ENCODE data around the gene ZNF780A.
A peak's percentile ranks its signal among the peaks of the same experiment; 100 is the strongest.
"Not testable (repeated sequence)": the region's sequence is repeated elsewhere in the genome, so short reads cannot be mapped to it uniquely, and the experiment has no call there.

Gene ZNF780A

DNA sequence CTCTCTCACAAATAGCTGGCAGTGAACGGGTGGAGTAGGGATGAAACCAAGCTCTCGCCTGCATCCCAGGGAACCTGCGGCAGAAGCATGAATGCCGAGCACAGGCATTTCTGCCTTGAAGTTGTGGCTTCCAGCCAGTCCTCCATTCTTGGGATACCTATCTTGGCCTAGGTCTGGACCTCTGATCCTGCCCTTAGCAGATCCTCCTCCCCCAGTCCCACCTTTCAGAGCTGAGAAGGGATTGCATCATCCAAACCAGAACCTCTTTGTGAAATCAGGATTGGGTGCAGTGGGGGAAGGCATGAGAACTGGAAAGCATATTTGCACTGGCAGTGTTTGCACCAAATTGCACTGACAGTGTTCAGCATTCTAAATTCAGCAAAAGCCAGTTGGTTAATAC lies 5.8 kb downstream of the ZNF780A start:
- DNase-seq, result no peak

- DNase-seq, result peak in 3 of 4 experiments; percentile 2 to 61 (median 47)
These were observed 9.3 kb downstream of the ZNF780A start for GRCh38 chr19:40081411-40081810.

DNA sequence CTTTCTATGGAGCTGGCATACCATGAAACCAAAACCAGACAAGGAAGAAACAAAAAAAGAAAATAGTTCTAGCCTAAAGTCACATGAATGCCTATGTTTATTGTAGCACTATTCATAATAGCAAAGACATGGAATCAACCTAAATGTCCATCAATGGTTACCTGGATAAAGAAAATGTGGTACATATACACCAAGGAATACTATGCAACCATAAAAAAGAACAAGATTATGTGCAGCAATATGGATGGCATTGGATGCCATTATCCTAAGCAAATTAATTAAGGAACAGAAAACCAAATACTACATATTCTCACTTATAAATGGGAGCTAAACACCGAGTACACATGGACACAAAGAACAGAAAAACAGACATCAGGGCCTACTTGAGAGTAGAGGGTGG lies 10.5 kb downstream of the ZNF780A start:
- DNase-seq, result no peak

GRCh38 chr19:40078377-40078776 lies 12.4 kb downstream of the ZNF780A start:
- peak in 2 of 4 experiments; percentile 6 to 19 for DNase-seq

DNA sequence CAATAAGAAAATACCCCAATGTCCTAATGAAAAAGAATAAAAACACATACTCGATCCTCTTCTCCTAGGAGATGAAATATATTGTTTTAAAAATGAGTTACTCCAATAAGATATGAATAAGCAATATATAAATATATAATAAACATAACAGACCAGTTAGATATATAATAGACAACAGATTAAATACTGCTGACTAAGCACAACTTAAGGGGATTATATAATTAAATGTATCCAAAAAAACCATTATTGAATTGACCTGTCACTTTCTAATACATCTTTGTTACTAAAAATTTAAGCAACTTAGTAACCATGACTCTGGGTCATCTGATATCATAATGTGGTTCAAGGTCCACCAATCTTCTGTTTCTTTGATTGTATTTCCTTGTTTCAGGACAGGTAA lies 20.7 kb downstream of the ZNF780A start:
- no peak for DNase-seq

- no peak for DNase-seq
These were observed 31.1 kb downstream of the ZNF780A start for GRCh38 chr19:40059624-40060023.

DNA sequence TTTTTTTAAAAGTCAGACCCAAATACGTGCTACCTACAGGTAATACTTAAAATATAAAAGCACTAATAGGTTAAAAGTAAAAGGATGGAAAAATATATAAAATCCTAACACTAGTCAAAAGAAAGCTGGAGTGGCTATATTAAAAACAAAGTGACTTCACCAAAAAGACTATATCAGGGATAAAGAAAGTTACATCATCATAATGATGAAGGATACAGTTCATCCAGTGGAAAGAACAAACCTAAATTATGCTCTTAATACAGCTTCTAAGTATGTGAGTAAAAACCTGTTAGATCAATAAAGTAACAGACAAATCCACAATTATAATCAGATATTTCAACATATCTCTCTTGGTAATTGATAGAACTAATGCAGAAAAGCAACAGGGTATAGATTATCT lies 33.6 kb downstream of the ZNF780A start:
- no peak for DNase-seq

- DNase-seq, result peak in 1 of 4 experiments; percentile 3
These were observed 34.2 kb downstream of the ZNF780A start for GRCh38 chr19:40056505-40056904.

- peak; percentile 53 to 72 (median 68) for DNase-seq
These were observed 34.8 kb downstream of the ZNF780A start, which contains the start of gene ZNF780B for GRCh38 chr19:40055832-40056504. Gene ZNF780B (minus strand): TSS chr19:40056231. CDS start chr19:40050332, 5,899 bp downstream.

DNA sequence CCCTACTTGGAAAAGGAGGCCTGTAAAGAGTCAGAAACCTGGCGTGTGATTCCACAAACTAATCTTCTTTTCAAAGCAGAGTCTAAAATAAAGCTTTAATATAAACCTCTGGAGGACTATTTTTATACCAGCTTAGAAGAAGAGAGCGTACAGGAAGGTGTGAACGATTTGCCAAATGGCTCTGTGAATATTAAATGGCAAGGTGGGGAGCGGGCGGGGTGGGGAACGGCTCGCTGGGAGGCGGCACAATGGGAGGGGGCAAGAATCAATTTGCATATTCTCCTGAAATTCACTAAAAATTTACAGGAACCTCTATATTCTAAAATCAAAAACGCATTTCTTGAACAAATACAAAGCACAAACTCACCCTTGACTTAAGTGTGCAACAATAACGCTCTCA lies 35.7 kb downstream of the ZNF780A start:
- no peak for DNase-seq

GRCh38 chr19:40054632-40055031 lies 36.1 kb downstream of the ZNF780A start:
- no peak for DNase-seq

GRCh38 chr19:40053491-40053890 lies 37.3 kb downstream of the ZNF780A start:
- DNase-seq, result no peak

GRCh38 chr19:40041718-40042117 lies 49.0 kb downstream of the ZNF780A start:
- DNase-seq, result not testable (repeated sequence)

DNA sequence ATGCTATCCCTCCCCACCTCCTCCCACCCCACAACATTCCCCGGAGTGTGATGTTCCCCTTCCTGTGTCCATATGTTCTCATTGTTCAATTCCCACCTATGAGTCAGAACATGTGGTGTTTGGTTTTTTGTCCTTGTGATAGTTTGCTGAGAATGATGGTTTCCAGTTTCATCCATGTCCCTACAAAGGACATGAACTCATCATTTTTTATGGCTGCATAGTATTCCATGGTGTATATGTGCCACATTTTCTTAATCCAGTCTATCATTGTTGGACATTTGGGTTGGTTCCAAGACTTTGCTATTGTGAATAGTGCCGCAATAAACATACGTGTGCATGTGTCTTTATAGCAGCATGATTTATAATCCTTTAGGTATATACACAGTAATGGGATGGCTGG lies 52.7 kb downstream of the ZNF780A start:
- DNase-seq, result not testable (repeated sequence)

- no peak for DNase-seq
These were observed 54.7 kb downstream of the ZNF780A start for GRCh38 chr19:40035996-40036395.

GRCh38 chr19:40033989-40034560 lies 56.7 kb downstream of the ZNF780A start:
- DNase-seq, result no peak

DNA sequence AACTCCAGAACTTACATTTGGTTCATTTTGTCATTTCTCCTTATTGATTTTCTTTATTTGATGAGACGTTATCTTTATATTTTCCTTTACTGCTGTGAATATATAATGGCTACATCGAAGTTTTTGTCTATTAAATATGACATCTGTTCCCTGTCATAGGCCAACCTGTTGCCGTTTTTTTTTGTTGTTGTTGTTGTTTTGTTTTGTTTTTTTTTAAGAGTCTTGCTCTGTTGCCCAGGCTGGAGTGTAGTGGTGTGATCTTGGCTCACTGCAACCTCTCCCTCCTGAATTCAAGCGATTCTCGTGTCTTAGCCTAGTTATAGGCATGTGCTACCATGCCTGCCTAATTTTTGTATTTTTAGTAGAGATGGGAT lies 64.2 kb downstream of the ZNF780A start:
- DNase-seq, result no peak

- DNase-seq, result no peak
These were observed 64.7 kb downstream of the ZNF780A start for GRCh38 chr19:40025938-40026596.

DNA sequence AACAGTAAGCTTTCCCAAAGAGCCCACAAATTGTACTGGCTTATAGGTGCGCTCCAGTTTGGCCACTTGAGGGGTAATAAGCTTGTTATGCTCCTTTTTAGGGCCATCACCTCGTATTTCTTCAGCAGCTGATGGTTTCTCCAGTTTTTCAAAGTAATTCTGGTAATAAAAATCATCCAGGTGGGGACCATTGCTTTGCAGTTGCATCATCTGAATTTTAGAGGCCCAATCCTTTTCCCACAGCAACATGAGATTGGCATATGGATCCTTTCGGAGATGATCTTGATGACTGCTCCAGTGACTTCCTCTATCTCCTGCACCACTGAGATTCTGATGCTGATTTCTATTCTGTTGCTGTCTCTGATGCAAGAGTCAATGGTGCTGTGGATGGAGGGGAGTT lies 66.8 kb downstream of the ZNF780A start:
- DNase-seq, result no peak

Measured in suppressor macrophage (primary cell).